ENCODE results near the gene PTPRJ.

PTPRJ gene

GRCh38 chr11:47976931-47977330, 3.4 kb upstream of the PTPRJ start:
- H3K27me3 ChIP-seq (ENCODE audit: insufficient read depth, low read length), result peaks cover 17% of the 10 kb centered on the region
- no peak overlapping the region for H3K4me3 ChIP-seq (ENCODE audit: low read length)
- no peaks in the 10 kb centered on the region for H3K36me3 ChIP-seq (ENCODE audit: insufficient read depth, low read depth, low read length)
- H3K9ac ChIP-seq (ENCODE audit: low read depth, low read length), result no peak overlapping the region
- no peaks in the 10 kb centered on the region for H3K9me3 ChIP-seq (ENCODE audit: insufficient read depth, low read depth, low read length)
- peaks cover 14% of the 10 kb centered on the region; the same call in 1 of the 2 replicates for H3K4me1 ChIP-seq (ENCODE audit: insufficient read depth, low read length)
- H3K27ac ChIP-seq (ENCODE audit: low read length), result no peak overlapping the region

- H3K4me3 ChIP-seq (ENCODE audit: low read length), result no peak overlapping the region
- peaks cover 17% of the 10 kb centered on the region; the same call in 1 of the 2 replicates for H3K4me1 ChIP-seq (ENCODE audit: insufficient read depth, low read length)
- no peaks in the 10 kb centered on the region for H3K36me3 ChIP-seq (ENCODE audit: insufficient read depth, low read depth, low read length)
- H3K9me3 ChIP-seq (ENCODE audit: insufficient read depth, low read depth, low read length), result no peaks in the 10 kb centered on the region
- H3K27ac ChIP-seq (ENCODE audit: low read length), result no peak overlapping the region
- H3K9ac ChIP-seq (ENCODE audit: low read depth, low read length), result no peak overlapping the region
- peaks cover 21% of the 10 kb centered on the region for H3K27me3 ChIP-seq (ENCODE audit: insufficient read depth, low read length)
Observed at GRCh38 chr11:47977623-47978022, 2.7 kb upstream of the PTPRJ start.

DNA sequence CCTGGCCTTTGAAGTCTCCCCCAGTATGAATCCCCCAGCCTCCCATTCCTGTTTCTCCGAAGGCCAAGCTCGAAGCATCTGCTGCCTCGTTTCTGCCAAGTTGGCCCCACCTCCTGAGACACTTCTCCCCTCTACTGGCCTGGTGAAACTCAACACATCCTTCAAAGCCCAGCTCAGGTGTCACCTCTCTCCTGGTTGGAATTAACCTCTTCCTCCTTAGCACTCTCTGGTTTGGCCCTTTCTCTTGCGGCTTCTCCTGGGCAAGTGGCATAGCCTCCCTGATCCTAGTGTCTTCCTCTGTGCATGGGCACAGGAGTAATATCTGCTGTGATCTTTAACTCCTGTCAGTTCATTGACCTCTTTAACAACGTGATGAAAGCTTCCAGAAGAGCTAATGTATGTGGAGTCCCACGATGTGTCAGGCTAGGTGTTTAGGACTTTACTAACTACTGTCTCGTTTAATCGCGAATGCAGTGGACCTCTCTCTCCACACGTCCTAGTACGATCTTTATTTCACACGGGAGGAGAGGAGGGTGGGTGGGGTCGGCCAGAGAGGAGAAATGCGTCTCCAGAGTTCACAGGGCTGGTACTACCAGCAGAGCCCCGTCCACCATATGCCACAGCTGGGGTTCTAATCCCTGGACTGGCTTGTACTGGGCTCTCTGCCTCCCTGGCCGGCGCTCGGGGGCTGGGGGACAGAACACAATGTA, 826 bp upstream of the PTPRJ start:
- Histone ChIP-seq H3K27me3 (ENCODE audit: insufficient read depth, low read length) (peaks cover 21% of the 10 kb centered on the region), H3K4me3 (ENCODE audit: low read length) (peak overlapping the region; percentile 67), H3K9me3 (ENCODE audit: insufficient read depth, low read depth, low read length) (no peaks in the 10 kb centered on the region), H3K27ac (ENCODE audit: low read length) (no peak overlapping the region), H3K4me1 (ENCODE audit: insufficient read depth, low read length) (peaks cover 11% of the 10 kb centered on the region; the same call in 1 of the 2 replicates), H3K9ac (ENCODE audit: low read depth, low read length) (peak overlapping the region; percentile 57; the same call in 1 of the 2 replicates), H3K36me3 (ENCODE audit: insufficient read depth, low read depth, low read length) (no peaks in the 10 kb centered on the region)

DNA sequence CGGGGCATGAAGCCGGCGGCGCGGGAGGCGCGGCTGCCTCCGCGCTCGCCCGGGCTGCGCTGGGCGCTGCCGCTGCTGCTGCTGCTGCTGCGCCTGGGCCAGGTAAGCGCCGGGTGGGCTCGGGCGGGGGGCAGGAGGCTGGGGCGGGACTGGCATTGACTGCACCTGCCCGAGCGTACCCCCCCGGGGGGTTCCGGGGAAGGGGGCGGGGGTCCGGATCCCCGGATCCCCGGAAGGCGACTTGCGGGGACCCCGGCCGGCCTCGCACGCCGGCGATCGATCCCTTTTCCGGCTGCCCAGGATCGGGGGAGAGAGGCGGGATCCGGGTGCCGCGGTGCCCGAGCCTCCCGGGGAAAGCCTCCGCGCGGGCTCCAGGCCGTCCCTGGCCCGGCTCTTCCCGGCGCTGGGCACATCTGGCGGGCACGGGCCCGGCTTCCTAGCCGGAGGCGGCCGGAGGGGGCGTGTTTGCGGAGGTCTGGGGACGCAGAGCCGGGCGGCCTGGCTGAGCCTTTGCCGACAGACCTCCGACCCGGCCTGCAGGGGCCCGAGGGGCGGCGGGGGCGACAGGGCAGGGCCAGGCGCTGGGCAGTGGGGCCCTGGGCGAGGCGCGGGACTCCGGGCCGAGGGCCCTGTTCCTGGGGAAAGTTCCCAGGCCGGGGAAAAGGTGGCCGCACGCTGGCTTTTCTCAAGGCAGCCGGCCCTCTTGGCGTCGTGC, 705 bp downstream of the PTPRJ start:
- peaks cover 11% of the 10 kb centered on the region; the same call in 1 of the 2 replicates for H3K4me1 ChIP-seq (ENCODE audit: insufficient read depth, low read length)
- H3K9ac ChIP-seq (ENCODE audit: low read depth, low read length), result peak overlapping the region; percentile 60; the same call in 1 of the 2 replicates
- peaks cover 21% of the 10 kb centered on the region for H3K27me3 ChIP-seq (ENCODE audit: insufficient read depth, low read length)
- H3K9me3 ChIP-seq (ENCODE audit: insufficient read depth, low read depth, low read length), result no peaks in the 10 kb centered on the region
- H3K27ac ChIP-seq (ENCODE audit: low read length), result no peak overlapping the region
- H3K36me3 ChIP-seq (ENCODE audit: insufficient read depth, low read depth, low read length), result no peaks in the 10 kb centered on the region
- H3K4me3 ChIP-seq (ENCODE audit: low read length), result peak overlapping the region; percentile 63

DNA sequence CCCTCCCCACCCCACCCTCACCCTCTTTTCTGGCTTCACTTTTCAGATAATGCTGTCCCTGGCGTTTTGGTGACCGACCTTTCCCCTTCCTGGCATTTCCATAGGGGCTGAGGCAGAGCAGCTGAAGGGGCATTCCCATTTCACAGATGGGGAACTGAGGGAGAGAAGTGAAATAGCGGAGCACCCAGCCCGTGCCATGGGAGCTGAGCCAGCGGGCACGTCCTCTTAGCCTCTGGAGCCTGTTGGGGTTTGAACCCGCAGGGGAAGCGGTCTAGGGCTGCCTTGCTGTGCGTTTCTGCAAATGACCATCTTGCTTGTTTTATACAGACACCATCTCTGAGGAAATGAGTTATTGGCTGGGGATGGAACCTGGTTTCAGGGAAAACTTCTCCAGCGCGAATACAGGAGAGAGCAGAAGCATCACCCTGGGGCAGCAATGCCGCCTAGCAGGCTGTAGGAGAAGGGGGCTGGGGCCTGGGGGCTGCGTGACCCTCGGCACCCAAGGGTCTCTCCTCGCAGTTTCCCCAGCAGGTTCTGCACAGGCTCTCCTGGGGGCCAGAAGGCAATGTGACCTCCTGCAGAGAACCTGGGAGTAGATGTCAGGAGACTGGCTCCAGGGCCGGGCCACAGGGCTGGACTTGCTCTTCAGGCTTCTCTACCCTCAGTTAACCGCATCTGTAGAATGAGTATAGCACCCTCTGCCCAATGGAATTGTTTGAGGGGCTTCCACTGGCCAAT, 1.5 kb downstream of the PTPRJ start:
- peaks cover 21% of the 10 kb centered on the region for H3K27me3 ChIP-seq (ENCODE audit: insufficient read depth, low read length)
- H3K4me1 ChIP-seq (ENCODE audit: insufficient read depth, low read length), result peaks cover 11% of the 10 kb centered on the region; the same call in 1 of the 2 replicates
- H3K36me3 ChIP-seq (ENCODE audit: insufficient read depth, low read depth, low read length), result no peaks in the 10 kb centered on the region
- no peak overlapping the region for H3K27ac ChIP-seq (ENCODE audit: low read length)
- H3K9ac ChIP-seq (ENCODE audit: low read depth, low read length), result peak overlapping the region; percentile 60; the same call in 1 of the 2 replicates
- no peaks in the 10 kb centered on the region for H3K9me3 ChIP-seq (ENCODE audit: insufficient read depth, low read depth, low read length)
- H3K4me3 ChIP-seq (ENCODE audit: low read length), result peak overlapping the region; percentile 63

GRCh38 chr11:47982616-47983015, 2.3 kb downstream of the PTPRJ start:
- no peak overlapping the region for H3K27ac ChIP-seq (ENCODE audit: low read length)
- H3K4me1 ChIP-seq (ENCODE audit: insufficient read depth, low read length), result peaks cover 11% of the 10 kb centered on the region; the same call in 1 of the 2 replicates
- H3K36me3 ChIP-seq (ENCODE audit: insufficient read depth, low read depth, low read length), result no peaks in the 10 kb centered on the region
- H3K27me3 ChIP-seq (ENCODE audit: insufficient read depth, low read length), result peaks cover 21% of the 10 kb centered on the region
- H3K4me3 ChIP-seq (ENCODE audit: low read length), result no peak overlapping the region
- H3K9me3 ChIP-seq (ENCODE audit: insufficient read depth, low read depth, low read length), result no peaks in the 10 kb centered on the region
- no peak overlapping the region for H3K9ac ChIP-seq (ENCODE audit: low read depth, low read length)

DNA sequence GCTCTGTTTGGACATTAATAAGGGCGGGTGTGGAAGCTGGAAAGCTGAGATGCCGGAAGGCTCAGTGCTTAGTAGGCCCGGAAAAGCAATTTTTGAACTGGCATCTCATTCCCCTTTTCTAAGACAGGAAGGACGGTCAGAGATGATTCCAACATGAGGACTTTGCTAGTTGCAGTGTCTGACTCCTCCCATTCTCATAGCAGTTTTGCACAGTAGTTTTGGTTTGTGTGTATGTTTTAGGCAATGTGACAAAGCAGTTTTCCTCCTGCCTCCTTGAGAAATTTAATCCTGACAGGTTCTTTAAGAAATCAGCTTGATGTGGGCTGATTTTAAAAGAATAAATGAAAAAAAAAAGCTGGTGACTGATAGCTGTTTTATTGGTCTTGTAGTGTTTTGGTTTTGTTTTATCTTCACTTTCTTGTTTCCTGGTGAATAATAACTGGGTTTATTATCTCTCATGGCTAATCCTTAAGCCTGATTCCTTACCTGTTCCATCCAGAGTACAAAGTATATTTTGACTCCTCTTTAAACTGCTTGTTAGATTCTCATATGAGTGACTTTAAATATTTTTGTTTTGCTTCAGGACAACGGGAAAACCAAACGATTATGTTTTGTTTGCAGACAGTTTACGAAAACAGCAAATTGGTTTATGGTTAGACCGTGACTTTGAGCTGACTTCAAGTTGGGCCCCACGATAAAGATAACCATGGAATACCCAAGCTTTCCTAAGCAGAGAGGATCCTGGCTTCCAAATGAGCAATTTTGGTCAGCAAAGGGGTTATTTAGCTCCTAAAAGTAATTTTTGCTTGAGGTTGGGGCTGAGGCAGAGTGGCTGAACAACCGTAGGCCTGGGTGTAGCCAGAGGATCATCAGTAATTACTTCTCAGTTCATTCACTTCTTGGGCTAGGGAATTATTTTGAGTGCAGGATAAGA, 3.4 kb downstream of the PTPRJ start:
- Histone ChIP-seq H3K4me1 (ENCODE audit: insufficient read depth, low read length) (peaks cover 11% of the 10 kb centered on the region; the same call in 1 of the 2 replicates), H3K4me3 (ENCODE audit: low read length) (no peak overlapping the region), H3K27me3 (ENCODE audit: insufficient read depth, low read length) (peaks cover 21% of the 10 kb centered on the region), H3K9me3 (ENCODE audit: insufficient read depth, low read depth, low read length) (no peaks in the 10 kb centered on the region), H3K36me3 (ENCODE audit: insufficient read depth, low read depth, low read length) (no peaks in the 10 kb centered on the region), H3K9ac (ENCODE audit: low read depth, low read length) (no peak overlapping the region), H3K27ac (ENCODE audit: low read length) (no peak overlapping the region)

DNA sequence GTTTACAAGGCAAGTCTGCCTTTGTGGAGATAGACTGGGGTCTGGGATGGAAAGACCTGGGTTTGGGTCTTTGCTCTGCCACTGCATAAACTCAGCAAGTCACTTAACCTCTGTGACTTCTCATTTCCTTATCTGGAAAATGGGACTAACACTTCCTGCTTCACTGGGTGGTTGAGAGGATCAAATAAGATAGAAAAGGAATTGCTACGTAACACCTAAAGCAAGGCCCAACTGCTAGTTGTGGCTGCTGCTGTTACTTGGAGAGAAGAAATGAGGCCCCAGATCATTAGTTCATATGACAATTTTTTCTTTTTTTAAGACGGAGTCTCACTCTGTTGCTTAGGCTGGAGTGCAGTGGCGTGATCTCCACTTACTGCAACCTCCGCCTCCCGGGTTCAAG, 5.9 kb downstream of the PTPRJ start:
- no peaks in the 10 kb centered on the region for H3K9me3 ChIP-seq (ENCODE audit: insufficient read depth, low read depth, low read length)
- H3K4me1 ChIP-seq (ENCODE audit: insufficient read depth, low read length), result peaks cover 11% of the 10 kb centered on the region
- peaks cover 9% of the 10 kb centered on the region for H3K27me3 ChIP-seq (ENCODE audit: insufficient read depth, low read length)
- H3K9ac ChIP-seq (ENCODE audit: low read depth, low read length), result no peak overlapping the region
- H3K4me3 ChIP-seq (ENCODE audit: low read length), result no peak overlapping the region
- no peaks in the 10 kb centered on the region for H3K36me3 ChIP-seq (ENCODE audit: insufficient read depth, low read depth, low read length)
- no peak overlapping the region for H3K27ac ChIP-seq (ENCODE audit: low read length)

- peaks cover 14% of the 10 kb centered on the region for H3K4me1 ChIP-seq (ENCODE audit: insufficient read depth, low read length)
- H3K9ac ChIP-seq (ENCODE audit: low read depth, low read length), result no peak overlapping the region
- H3K27me3 ChIP-seq (ENCODE audit: insufficient read depth, low read length), result peaks cover 6% of the 10 kb centered on the region
- no peaks in the 10 kb centered on the region for H3K9me3 ChIP-seq (ENCODE audit: insufficient read depth, low read depth, low read length)
- no peaks in the 10 kb centered on the region for H3K36me3 ChIP-seq (ENCODE audit: insufficient read depth, low read depth, low read length)
- H3K4me3 ChIP-seq (ENCODE audit: low read length), result no peak overlapping the region
- no peak overlapping the region for H3K27ac ChIP-seq (ENCODE audit: low read length)
Observed at GRCh38 chr11:47986742-47987141, 6.4 kb downstream of the PTPRJ start.

DNA sequence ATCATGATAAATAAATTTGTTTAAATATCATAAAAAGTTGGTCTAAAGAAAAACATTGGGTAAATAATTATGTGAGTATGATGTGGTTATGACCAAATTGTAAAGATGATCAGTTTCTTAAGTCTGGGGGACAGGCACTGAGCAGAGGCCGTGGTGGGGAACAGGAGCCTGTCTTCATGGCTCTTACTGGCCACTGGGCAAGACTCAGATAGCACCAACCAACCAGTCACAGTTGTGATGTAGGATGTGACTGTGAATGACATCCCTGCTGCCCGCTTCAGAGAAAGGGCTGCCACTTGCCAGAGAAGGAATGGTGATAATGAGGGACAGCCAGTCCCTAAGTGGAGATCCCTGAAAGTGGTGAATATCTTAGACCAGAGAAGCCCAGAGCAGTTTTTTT, 7.0 kb downstream of the PTPRJ start:
- peaks cover 9% of the 10 kb centered on the region for H3K4me1 ChIP-seq (ENCODE audit: insufficient read depth, low read length)
- no peak overlapping the region for H3K27ac ChIP-seq (ENCODE audit: low read length)
- no peak overlapping the region for H3K4me3 ChIP-seq (ENCODE audit: low read length)
- no peaks in the 10 kb centered on the region for H3K36me3 ChIP-seq (ENCODE audit: insufficient read depth, low read depth, low read length)
- H3K9me3 ChIP-seq (ENCODE audit: insufficient read depth, low read depth, low read length), result no peaks in the 10 kb centered on the region
- peaks cover under 1% of the 10 kb centered on the region; the same call in 1 of the 2 replicates for H3K27me3 ChIP-seq (ENCODE audit: insufficient read depth, low read length)
- H3K9ac ChIP-seq (ENCODE audit: low read depth, low read length), result no peak overlapping the region

- Histone ChIP-seq H3K9ac (ENCODE audit: low read depth, low read length) (no peak overlapping the region), H3K36me3 (ENCODE audit: insufficient read depth, low read depth, low read length) (no peaks in the 10 kb centered on the region), H3K27ac (ENCODE audit: low read length) (no peak overlapping the region), H3K27me3 (ENCODE audit: insufficient read depth, low read length) (no peaks in the 10 kb centered on the region), H3K9me3 (ENCODE audit: insufficient read depth, low read depth, low read length) (no peaks in the 10 kb centered on the region), H3K4me3 (ENCODE audit: low read length) (no peak overlapping the region), H3K4me1 (ENCODE audit: insufficient read depth, low read length) (peaks cover 9% of the 10 kb centered on the region)
Observed at GRCh38 chr11:47987781-47988180, 7.4 kb downstream of the PTPRJ start.
